ENCODE results near the gene ADGRB3.

- TF ChIP-seq, protein P1, sequence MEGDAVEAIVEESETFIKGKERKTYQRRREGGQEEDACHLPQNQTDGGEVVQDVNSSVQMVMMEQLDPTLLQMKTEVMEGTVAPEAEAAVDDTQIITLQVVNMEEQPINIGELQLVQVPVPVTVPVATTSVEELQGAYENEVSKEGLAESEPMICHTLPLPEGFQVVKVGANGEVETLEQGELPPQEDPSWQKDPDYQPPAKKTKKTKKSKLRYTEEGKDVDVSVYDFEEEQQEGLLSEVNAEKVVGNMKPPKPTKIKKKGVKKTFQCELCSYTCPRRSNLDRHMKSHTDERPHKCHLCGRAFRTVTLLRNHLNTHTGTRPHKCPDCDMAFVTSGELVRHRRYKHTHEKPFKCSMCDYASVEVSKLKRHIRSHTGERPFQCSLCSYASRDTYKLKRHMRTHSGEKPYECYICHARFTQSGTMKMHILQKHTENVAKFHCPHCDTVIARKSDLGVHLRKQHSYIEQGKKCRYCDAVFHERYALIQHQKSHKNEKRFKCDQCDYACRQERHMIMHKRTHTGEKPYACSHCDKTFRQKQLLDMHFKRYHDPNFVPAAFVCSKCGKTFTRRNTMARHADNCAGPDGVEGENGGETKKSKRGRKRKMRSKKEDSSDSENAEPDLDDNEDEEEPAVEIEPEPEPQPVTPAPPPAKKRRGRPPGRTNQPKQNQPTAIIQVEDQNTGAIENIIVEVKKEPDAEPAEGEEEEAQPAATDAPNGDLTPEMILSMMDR (conservative IDR thresholded peaks at IDR 0.05; ENCODE audit: low read depth, low read length): no peak
- TF ChIP-seq EZH2 (IDR thresholded peaks at IDR 0.05; ENCODE audit: low read length, unreplicated experiment): no peak
Observed at GRCh38 chr6:69390125-69390524, 755.0 kb downstream of the ADGRB3 start.
